Osteocyte (in vitro differentiated cells): ENCODE results near the gene OR1D5. TPM values are rescaled to one million over a fixed set of nuclear protein-coding genes. Genes with fewer than 3 reads are reported as not detected.
A peak's percentile ranks its signal among the peaks of the same experiment; 100 is the strongest.

ENCODE experiments used
- DNase-seq: peaks from one replicate; pipeline ENCODE4 v3.0.0; 2021; ENCODE audit warnings: mixed read lengths; ENCODE audit not compliant: unreplicated experiment; ENCODE audit errors: extremely low spot score
- H3K27ac Mint-ChIP-seq: one replicate; pipeline ENCODE4 v1.8.0; 2021; ENCODE audit warnings: mild to moderate bottlenecking, mixed read lengths; ENCODE audit not compliant: unreplicated experiment
- H3K27me3 Mint-ChIP-seq: one replicate; pipeline ENCODE4 v1.8.0; 2021; ENCODE audit warnings: mixed read lengths; ENCODE audit not compliant: unreplicated experiment
- H3K36me3 Mint-ChIP-seq: one replicate; pipeline ENCODE4 v1.8.0; 2021; ENCODE audit warnings: mixed read lengths; ENCODE audit not compliant: unreplicated experiment
- H3K4me1 Mint-ChIP-seq: one replicate; pipeline ENCODE4 v1.8.0; 2021; ENCODE audit warnings: mixed read lengths; ENCODE audit not compliant: unreplicated experiment
- H3K4me3 Mint-ChIP-seq: one replicate; pipeline ENCODE4 v1.8.0; 2021; ENCODE audit warnings: mild to moderate bottlenecking, moderate library complexity, mixed read lengths; ENCODE audit not compliant: unreplicated experiment
- H3K9me3 Mint-ChIP-seq: one replicate; pipeline ENCODE4 v1.8.0; 2021; ENCODE audit warnings: mixed read lengths; ENCODE audit not compliant: unreplicated experiment
- CTCF ChIP-seq: fragments of 200-600 bp; sonication (generic); IDR thresholded peaks from 2 replicates; pipeline ENCODE4 v1.5.0; 2021; ENCODE audit warnings: antibody characterized with exemption, mild to moderate bottlenecking, moderate library complexity
- total RNA-seq: library from RNA; stranded (reverse); gene quantifications from 2 replicates; pipeline ENCODE4 v1.2.1, GENCODE V29; 2021

The OR1D5 gene
- total RNA-seq, 1 donor from 2014 or later: not detected

GRCh38 chr17:3048727-3049471, 14.5 kb downstream of the OR1D5 start:
- Mint-ChIP-seq H3K27me3 (peaks cover 12% of the 10 kb centered on the region), H3K9me3 (peaks cover 7% of the 10 kb centered on the region), H3K36me3 (no peaks in the 10 kb centered on the region), H3K4me3 (peak overlapping the region; percentile 91), H3K4me1 (peaks cover 11% of the 10 kb centered on the region), H3K27ac (peak overlapping the region; percentile 85)
- TF ChIP-seq CTCF: peak; percentile 81
- peak; percentile 99 for DNase-seq

- H3K4me3 Mint-ChIP-seq: no peak overlapping the region
- H3K4me1 Mint-ChIP-seq: peaks cover 11% of the 10 kb centered on the region
- DNase-seq: no peak
- H3K36me3 Mint-ChIP-seq: no peaks in the 10 kb centered on the region
- peaks cover 7% of the 10 kb centered on the region for H3K9me3 Mint-ChIP-seq
- TF ChIP-seq CTCF: no peak
- H3K27me3 Mint-ChIP-seq: peaks cover 12% of the 10 kb centered on the region
- H3K27ac Mint-ChIP-seq: no peak overlapping the region
These were observed 16.7 kb downstream of the OR1D5 start for GRCh38 chr17:3046753-3047152.

- Mint-ChIP-seq H3K4me3 (no peak overlapping the region), H3K9me3 (peaks cover 7% of the 10 kb centered on the region), H3K4me1 (peaks cover 6% of the 10 kb centered on the region), H3K27me3 (peaks cover 15% of the 10 kb centered on the region), H3K36me3 (no peaks in the 10 kb centered on the region), H3K27ac (no peak overlapping the region)
- peak; percentile 19 for TF ChIP-seq CTCF
- DNase-seq: peak; percentile 81
These were observed 19.6 kb downstream of the OR1D5 start for GRCh38 chr17:3043737-3044365.

- no peak for TF ChIP-seq CTCF
- Mint-ChIP-seq H3K9me3 (peaks cover 7% of the 10 kb centered on the region), H3K27me3 (peaks cover 6% of the 10 kb centered on the region), H3K4me1 (no peaks in the 10 kb centered on the region), H3K36me3 (no peaks in the 10 kb centered on the region), H3K27ac (no peak overlapping the region), H3K4me3 (no peak overlapping the region)
- DNase-seq: peak; percentile 70
These were observed 22.5 kb downstream of the OR1D5 start for GRCh38 chr17:3040882-3041281.

- peaks cover 5% of the 10 kb centered on the region for H3K9me3 Mint-ChIP-seq
These were observed 23.7 kb downstream of the OR1D5 start for GRCh38 chr17:3039736-3040135.

More at GRCh38 chr17:3039736-3040135, 23.7 kb downstream of the OR1D5 start:
- TF ChIP-seq CTCF: no peak
- DNase-seq: no peak
- H3K27ac Mint-ChIP-seq: no peak overlapping the region
- no peaks in the 10 kb centered on the region for H3K36me3 Mint-ChIP-seq
- no peak overlapping the region for H3K4me3 Mint-ChIP-seq
- H3K27me3 Mint-ChIP-seq: peaks cover 3% of the 10 kb centered on the region
- no peaks in the 10 kb centered on the region for H3K4me1 Mint-ChIP-seq
